ENCODE measurements around the gene POLR2A.

GRCh38 chr17:7502171-7502847, 18.1 kb downstream of the POLR2A start:
- TF ChIP-seq CTCF (IDR thresholded peaks at IDR 0.05) (no peak), EP300 (IDR thresholded peaks at IDR 0.05) (no peak)

Measured in ovary (tissue), 3 donors.